AG04450 (cell line): ENCODE measurements around the gene C1orf21. TPM values are rescaled to one million over a fixed set of nuclear protein-coding genes. Genes with fewer than 3 reads are reported as not detected.

Experiments
- CTCF ChIA-PET: fragments of 300-600, 350-600 bp; formaldehyde crosslinking; extraction: SDS; loops from one replicate; lab custom pipeline; 2022; ENCODE audit warnings: antibody characterized with exemption, inconsistent platforms; lab: Charles Lee
- POLR2A ChIA-PET: fragments of 350-600 bp; formaldehyde crosslinking; extraction: SDS; loops from one replicate; lab custom pipeline; 2021; ENCODE audit warnings: antibody characterized with exemption, inconsistent platforms; lab: Yijun Ruan, JAX
- DNase-seq: peaks from one replicate; pipeline ENCODE4 v3.0.0-alpha.2; 2011; ENCODE audit warnings: low read depth, low spot score
- H3K27ac ChIP-seq: one replicate; pipeline ENCODE4 v1.5.1; 2012; ENCODE audit warnings: low read depth, low read length, control low read depth
- H3K27me3 ChIP-seq: one replicate; pipeline ENCODE4 v1.6.0; 2012; ENCODE audit warnings: low read length; ENCODE audit not compliant: control insufficient read depth, insufficient read depth
- H3K4me3 ChIP-seq: 2 replicates; pipeline ENCODE4 v1.5.1; 2011; ENCODE audit warnings: mild to moderate bottlenecking, low read depth, low read length, control low read depth
- H3K9me3 ChIP-seq: 2 replicates; pipeline ENCODE4 v1.5.1; 2012; ENCODE audit warnings: low read length; ENCODE audit not compliant: control insufficient read depth, insufficient read depth
- CTCF ChIP-seq: IDR thresholded peaks from 2 replicates; pipeline ENCODE4 v1.5.1; 2011; ENCODE audit warnings: low read depth, low read length, control low read depth, inconsistent platforms
- polyA plus RNA-seq: library from polyadenylated mRNA; depleted of rRNA; stranded (reverse); fragments of >200 nt; gene quantifications from 2 replicates; pipeline ENCODE4 v1.2.3, GENCODE V29; 2011

The C1orf21 gene
- polyA plus RNA-seq, 1 experiment: 29.5 TPM

GRCh38 chr1:184597650-184598357, 211.0 kb downstream of the C1orf21 start:
- Histone ChIP-seq H3K27me3 (no peaks in the 10 kb centered on the region), H3K9me3 (no peaks in the 10 kb centered on the region), H3K27ac (no peak overlapping the region), H3K4me3 (no peak overlapping the region)
- TF ChIP-seq CTCF: no peak
- POLR2A ChIA-PET: no interaction called here
- DNase-seq: no peak
- CTCF ChIA-PET: interaction anchor here (1.4 kb wide), 1 partner anchor 66 kb away, joined by 4 read pairs; no protein-coding TSS in a partner anchor

DNA sequence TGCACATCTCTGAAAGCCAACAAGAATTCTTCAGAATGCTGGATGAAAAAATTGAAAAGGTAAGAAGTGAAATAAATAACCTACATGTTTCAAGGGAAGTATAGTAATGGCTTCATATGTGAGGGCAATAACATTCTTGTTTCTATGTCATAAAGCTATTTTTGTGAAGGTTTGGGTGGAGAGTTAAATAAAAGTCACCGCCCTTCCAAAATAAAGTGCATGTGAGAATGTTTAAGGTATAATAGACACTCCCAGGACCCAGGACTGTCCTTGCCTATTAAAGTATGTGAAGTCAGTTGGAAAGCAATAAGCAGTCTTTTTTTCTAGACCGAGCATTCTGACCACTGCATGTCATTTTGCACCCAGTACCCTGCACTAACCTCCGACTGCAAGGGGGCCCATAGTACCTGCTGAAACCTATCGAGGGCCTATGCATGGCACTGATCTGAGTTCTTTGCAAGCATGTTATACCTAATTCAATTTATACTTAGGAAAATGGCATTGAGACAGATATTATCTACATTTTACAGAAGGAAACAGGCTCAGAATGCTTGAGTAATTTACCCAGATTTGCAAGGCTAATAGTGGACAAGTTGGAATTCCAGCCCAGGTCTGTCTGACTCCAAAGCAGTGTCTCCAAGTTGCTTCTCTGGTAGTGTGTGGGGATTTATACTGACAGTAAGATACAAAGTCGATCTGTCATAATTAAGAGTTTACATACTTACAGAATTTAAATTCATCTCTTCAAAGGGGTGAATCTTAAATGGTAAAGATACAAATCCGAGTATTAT, 211.8 kb downstream of the C1orf21 start:
- no peak for DNase-seq
- CTCF ChIA-PET: interaction anchor here (1.4 kb wide), 1 partner anchor 65 kb away, joined by 4 read pairs; no protein-coding TSS in a partner anchor
- POLR2A ChIA-PET: no interaction called here

GRCh38 chr1:184604152-184604900, 217.5 kb downstream of the C1orf21 start:
- H3K27ac ChIP-seq: no peak overlapping the region
- CTCF ChIA-PET: no interaction called here
- TF ChIP-seq CTCF: no peak
- no peak for DNase-seq
- no peaks in the 10 kb centered on the region for H3K9me3 ChIP-seq
- no peak overlapping the region for H3K4me3 ChIP-seq
- H3K27me3 ChIP-seq: no peaks in the 10 kb centered on the region
- POLR2A ChIA-PET: no interaction called here

More for the DNA sequence above, 211.8 kb downstream of the C1orf21 start:
- Histone ChIP-seq H3K27me3 (no peaks in the 10 kb centered on the region), H3K27ac (no peak overlapping the region), H3K4me3 (no peak overlapping the region), H3K9me3 (no peaks in the 10 kb centered on the region)
- TF ChIP-seq CTCF: no peak

GRCh38 chr1:184605941-184606340, 219.1 kb downstream of the C1orf21 start:
- POLR2A ChIA-PET: no interaction called here
- no peak for DNase-seq
- CTCF ChIA-PET: interaction anchor here (1.2 kb wide), 1 partner anchor 9 kb away, joined by 3 read pairs; no protein-coding TSS in a partner anchor
- H3K4me3 ChIP-seq: no peak overlapping the region
- TF ChIP-seq CTCF: no peak
- H3K27me3 ChIP-seq: no peaks in the 10 kb centered on the region
- H3K27ac ChIP-seq: no peak overlapping the region
- H3K9me3 ChIP-seq: no peaks in the 10 kb centered on the region
